ENCODE measurements around the gene MAST2.

The MAST2 gene

DNA sequence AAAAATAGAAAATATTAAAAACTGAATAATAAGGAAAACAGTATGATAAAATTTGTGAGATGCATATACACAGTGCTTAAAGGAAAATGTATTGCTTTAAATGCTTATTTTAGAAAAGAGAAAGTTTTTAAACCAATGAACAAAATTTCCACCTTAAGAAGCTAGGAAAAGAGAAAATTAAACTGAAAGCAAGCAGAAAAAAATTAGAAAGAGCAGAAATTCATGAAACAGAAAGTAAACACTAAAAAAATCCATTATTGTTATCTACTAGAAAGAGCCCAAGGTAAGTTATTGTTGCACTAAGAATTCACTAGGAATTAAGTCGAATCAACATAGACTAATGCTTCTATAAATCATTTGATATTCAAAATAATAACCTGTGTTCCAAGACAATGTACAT lies 261.3 kb downstream of the MAST2 start:
- no peak overlapping the region for H3K4me3 ChIP-seq (ENCODE audit: low read length in 2 of 2)
- no peaks in the 10 kb centered on the region for H3K9me3 ChIP-seq (ENCODE audit: control insufficient read depth in 2 of 2, low read length in 2 of 2)
- no peaks in the 10 kb centered on the region for H3K36me3 ChIP-seq (ENCODE audit: control insufficient read depth in 2 of 2, insufficient read depth in 2 of 2, low read length in 2 of 2)
- H3K4me1 ChIP-seq (ENCODE audit: control insufficient read depth in 2 of 2, insufficient read depth in 2 of 2, low read length in 2 of 2): no peaks in the 10 kb centered on the region
- H3K27me3 ChIP-seq (ENCODE audit: control insufficient read depth in 2 of 2, insufficient read depth in 2 of 2, low read length in 2 of 2): no peaks in the 10 kb centered on the region
- no peak overlapping the region for H3K27ac ChIP-seq (ENCODE audit: low read depth in 2 of 2, low read length in 2 of 2)
- no peak overlapping the region for H3K9ac ChIP-seq (ENCODE audit: low read depth in 1 of 2, low read length in 2 of 2)

DNA sequence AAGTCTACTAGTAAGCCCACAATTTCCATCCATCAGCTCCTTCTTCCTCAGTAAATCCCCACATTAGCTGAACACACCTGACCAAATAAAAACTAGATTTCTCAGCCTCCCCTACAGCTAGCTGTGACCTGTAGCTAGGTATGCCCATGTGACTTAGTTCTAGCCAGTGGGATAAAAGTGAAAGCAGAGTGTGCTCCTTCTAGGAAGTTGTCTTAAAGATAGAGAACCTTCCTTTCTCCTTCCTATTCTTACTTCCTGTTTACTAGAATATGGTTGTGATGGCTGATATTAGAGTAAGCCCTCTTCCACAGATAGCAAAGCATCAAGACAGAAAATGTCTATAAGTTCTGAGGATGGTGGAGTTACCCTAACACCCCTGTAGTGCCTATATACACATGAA lies 262.0 kb downstream of the MAST2 start:
- H3K27me3 ChIP-seq (ENCODE audit: control insufficient read depth in 2 of 2, insufficient read depth in 2 of 2, low read length in 2 of 2): no peaks in the 10 kb centered on the region
- H3K9me3 ChIP-seq (ENCODE audit: control insufficient read depth in 2 of 2, low read length in 2 of 2): no peaks in the 10 kb centered on the region
- no peak overlapping the region for H3K27ac ChIP-seq (ENCODE audit: low read depth in 2 of 2, low read length in 2 of 2)
- no peak overlapping the region for H3K9ac ChIP-seq (ENCODE audit: low read depth in 1 of 2, low read length in 2 of 2)
- no peaks in the 10 kb centered on the region for H3K4me1 ChIP-seq (ENCODE audit: control insufficient read depth in 2 of 2, insufficient read depth in 2 of 2, low read length in 2 of 2)
- no peak overlapping the region for H3K4me3 ChIP-seq (ENCODE audit: low read length in 2 of 2)
- H3K36me3 ChIP-seq (ENCODE audit: control insufficient read depth in 2 of 2, insufficient read depth in 2 of 2, low read length in 2 of 2): no peaks in the 10 kb centered on the region

DNA sequence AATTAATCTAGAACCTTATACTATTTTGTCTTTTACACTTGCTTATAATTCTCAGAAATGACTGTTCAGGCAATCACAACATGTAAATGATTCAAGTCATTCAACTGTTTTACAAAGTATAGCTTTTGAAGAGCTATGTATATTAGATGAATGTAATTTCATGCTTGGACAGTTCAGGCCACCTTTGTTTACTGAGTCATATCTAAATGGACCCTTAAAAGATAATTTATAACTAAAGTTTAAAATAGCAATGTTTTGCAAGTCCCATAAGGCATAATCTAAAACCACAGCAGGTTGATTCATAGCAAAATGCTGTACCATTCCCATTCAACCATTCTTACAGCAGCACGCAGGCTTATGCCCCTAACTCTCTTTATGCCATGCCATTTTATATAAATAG lies 264.2 kb downstream of the MAST2 start:
- Histone ChIP-seq H3K4me3 (ENCODE audit: low read length in 2 of 2) (no peak overlapping the region), H3K4me1 (ENCODE audit: control insufficient read depth in 2 of 2, insufficient read depth in 2 of 2, low read length in 2 of 2) (no peaks in the 10 kb centered on the region), H3K27ac (ENCODE audit: low read depth in 2 of 2, low read length in 2 of 2) (no peak overlapping the region), H3K9me3 (ENCODE audit: control insufficient read depth in 2 of 2, low read length in 2 of 2) (no peaks in the 10 kb centered on the region), H3K9ac (ENCODE audit: low read depth in 1 of 2, low read length in 2 of 2) (no peak overlapping the region), H3K36me3 (ENCODE audit: control insufficient read depth in 2 of 2, insufficient read depth in 2 of 2, low read length in 2 of 2) (no peaks in the 10 kb centered on the region), H3K27me3 (ENCODE audit: control insufficient read depth in 2 of 2, insufficient read depth in 2 of 2, low read length in 2 of 2) (no peaks in the 10 kb centered on the region)

DNA sequence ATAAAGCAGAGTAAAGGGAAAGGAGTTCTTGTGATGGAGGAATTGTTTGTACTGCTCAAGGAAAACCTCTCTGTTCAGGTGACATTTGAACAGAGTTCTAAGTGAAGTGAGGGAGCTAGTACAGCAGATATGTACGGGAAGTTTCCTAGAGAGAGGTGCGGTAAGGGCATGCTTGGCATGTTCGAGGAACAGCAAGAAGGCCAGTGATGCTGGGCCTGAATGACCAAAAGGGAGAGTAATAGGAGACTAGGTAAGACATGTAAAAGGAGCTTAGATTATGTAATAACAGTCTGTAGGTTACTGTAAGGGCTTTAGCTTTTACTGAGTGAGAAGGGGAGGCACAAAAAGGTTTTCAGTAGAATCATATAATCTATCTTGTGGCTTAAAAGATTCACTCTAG lies 265.1 kb downstream of the MAST2 start:
- H3K9ac ChIP-seq (ENCODE audit: low read depth in 1 of 2, low read length in 2 of 2): no peak overlapping the region
- no peak overlapping the region for H3K4me3 ChIP-seq (ENCODE audit: low read length in 2 of 2)
- H3K27ac ChIP-seq (ENCODE audit: low read depth in 2 of 2, low read length in 2 of 2): no peak overlapping the region
- no peaks in the 10 kb centered on the region for H3K27me3 ChIP-seq (ENCODE audit: control insufficient read depth in 2 of 2, insufficient read depth in 2 of 2, low read length in 2 of 2)
- no peaks in the 10 kb centered on the region for H3K36me3 ChIP-seq (ENCODE audit: control insufficient read depth in 2 of 2, insufficient read depth in 2 of 2, low read length in 2 of 2)
- H3K9me3 ChIP-seq (ENCODE audit: control insufficient read depth in 2 of 2, low read length in 2 of 2): no peaks in the 10 kb centered on the region
- no peaks in the 10 kb centered on the region for H3K4me1 ChIP-seq (ENCODE audit: control insufficient read depth in 2 of 2, insufficient read depth in 2 of 2, low read length in 2 of 2)

DNA sequence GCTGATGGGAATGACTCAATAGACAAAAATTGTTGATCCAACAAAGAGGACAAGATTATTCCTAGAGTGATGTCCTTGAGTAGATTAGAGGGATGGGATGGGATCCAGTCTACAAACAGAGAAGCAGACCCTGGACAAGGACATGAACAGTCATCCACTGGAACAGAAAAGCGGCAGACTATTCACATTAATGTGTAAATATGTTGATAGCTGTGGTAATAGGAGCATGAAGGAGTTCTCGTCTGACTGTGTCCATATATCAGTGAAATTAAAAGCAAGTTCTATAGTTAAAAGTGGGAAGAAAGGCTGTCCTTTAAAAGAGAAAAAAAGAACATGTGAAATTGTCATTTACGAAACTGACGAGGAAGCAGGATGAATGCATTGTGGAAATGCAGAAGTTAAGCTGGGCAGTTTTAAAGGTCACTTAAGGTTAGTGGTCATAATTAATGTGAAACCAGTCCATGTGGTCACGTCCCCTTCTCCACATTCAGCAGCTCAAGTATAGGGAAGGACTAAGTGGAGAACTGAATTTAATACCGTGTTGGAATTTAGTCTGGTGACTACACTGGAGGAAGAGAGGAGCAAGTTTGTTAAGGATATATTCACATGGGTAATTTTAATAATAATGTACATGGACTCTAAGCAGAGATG lies 266.9 kb downstream of the MAST2 start:
- Histone ChIP-seq H3K9me3 (ENCODE audit: control insufficient read depth in 2 of 2, low read length in 2 of 2) (no peaks in the 10 kb centered on the region), H3K4me1 (ENCODE audit: control insufficient read depth in 2 of 2, insufficient read depth in 2 of 2, low read length in 2 of 2) (no peaks in the 10 kb centered on the region), H3K27ac (ENCODE audit: low read depth in 2 of 2, low read length in 2 of 2) (no peak overlapping the region), H3K36me3 (ENCODE audit: control insufficient read depth in 2 of 2, insufficient read depth in 2 of 2, low read length in 2 of 2) (no peaks in the 10 kb centered on the region), H3K4me3 (ENCODE audit: low read length in 2 of 2) (no peak overlapping the region), H3K27me3 (ENCODE audit: control insufficient read depth in 2 of 2, insufficient read depth in 2 of 2, low read length in 2 of 2) (no peaks in the 10 kb centered on the region), H3K9ac (ENCODE audit: low read depth in 1 of 2, low read length in 2 of 2) (no peak overlapping the region)

DNA sequence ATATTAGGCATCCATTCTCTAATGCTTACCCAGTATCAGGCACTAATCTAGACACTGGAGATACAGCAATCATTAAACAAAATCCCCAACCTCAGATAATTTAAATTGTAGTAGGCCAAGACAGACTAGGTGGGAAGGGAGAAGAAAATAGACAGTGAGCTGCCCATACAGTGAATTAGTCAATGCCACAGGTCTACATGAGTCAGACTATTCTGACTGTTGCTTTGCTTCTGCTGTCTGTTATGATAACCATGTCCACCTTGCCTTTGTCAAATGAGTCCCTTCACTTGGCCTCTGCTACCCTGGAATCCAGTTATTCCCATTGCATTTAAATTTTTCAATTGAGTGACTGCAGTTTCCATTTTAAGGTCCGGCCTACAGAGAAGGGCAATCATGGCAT lies 269.6 kb downstream of the MAST2 start:
- no peaks in the 10 kb centered on the region for H3K9me3 ChIP-seq (ENCODE audit: control insufficient read depth in 2 of 2, low read length in 2 of 2)
- no peaks in the 10 kb centered on the region for H3K27me3 ChIP-seq (ENCODE audit: control insufficient read depth in 2 of 2, insufficient read depth in 2 of 2, low read length in 2 of 2)
- no peak overlapping the region for H3K27ac ChIP-seq (ENCODE audit: low read depth in 2 of 2, low read length in 2 of 2)
- H3K4me3 ChIP-seq (ENCODE audit: low read length in 2 of 2): no peak overlapping the region
- H3K4me1 ChIP-seq (ENCODE audit: control insufficient read depth in 2 of 2, insufficient read depth in 2 of 2, low read length in 2 of 2): no peaks in the 10 kb centered on the region
- H3K9ac ChIP-seq (ENCODE audit: low read depth in 1 of 2, low read length in 2 of 2): no peak overlapping the region
- H3K36me3 ChIP-seq (ENCODE audit: control insufficient read depth in 2 of 2, insufficient read depth in 2 of 2, low read length in 2 of 2): no peaks in the 10 kb centered on the region

DNA sequence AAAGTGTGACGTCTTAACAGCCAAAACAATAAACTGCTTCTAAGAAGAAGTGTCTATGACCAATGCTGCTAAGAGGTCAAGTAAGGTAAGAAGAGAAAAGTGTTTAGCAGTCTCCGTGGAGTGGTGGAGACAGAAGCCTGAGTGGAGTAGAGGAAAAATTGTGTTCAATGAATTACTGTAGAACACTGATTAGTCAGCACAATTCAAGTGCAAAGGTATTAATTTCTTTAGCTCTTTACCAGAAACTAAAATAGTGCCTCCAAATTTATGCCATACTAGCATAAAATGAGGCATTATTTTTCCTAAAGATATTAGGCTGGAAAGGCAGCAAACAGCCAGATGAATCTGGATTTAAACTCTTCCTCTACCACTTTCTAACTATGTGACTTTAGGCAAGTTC lies 272.9 kb downstream of the MAST2 start:
- no peak overlapping the region for H3K4me3 ChIP-seq (ENCODE audit: low read length in 2 of 2)
- no peaks in the 10 kb centered on the region for H3K4me1 ChIP-seq (ENCODE audit: control insufficient read depth in 2 of 2, insufficient read depth in 2 of 2, low read length in 2 of 2)
- H3K9ac ChIP-seq (ENCODE audit: low read depth in 1 of 2, low read length in 2 of 2): no peak overlapping the region
- H3K27ac ChIP-seq (ENCODE audit: low read depth in 2 of 2, low read length in 2 of 2): no peak overlapping the region
- H3K9me3 ChIP-seq (ENCODE audit: control insufficient read depth in 2 of 2, low read length in 2 of 2): no peaks in the 10 kb centered on the region
- no peaks in the 10 kb centered on the region for H3K36me3 ChIP-seq (ENCODE audit: control insufficient read depth in 2 of 2, insufficient read depth in 2 of 2, low read length in 2 of 2)
- H3K27me3 ChIP-seq (ENCODE audit: control insufficient read depth in 2 of 2, insufficient read depth in 2 of 2, low read length in 2 of 2): no peaks in the 10 kb centered on the region

DNA sequence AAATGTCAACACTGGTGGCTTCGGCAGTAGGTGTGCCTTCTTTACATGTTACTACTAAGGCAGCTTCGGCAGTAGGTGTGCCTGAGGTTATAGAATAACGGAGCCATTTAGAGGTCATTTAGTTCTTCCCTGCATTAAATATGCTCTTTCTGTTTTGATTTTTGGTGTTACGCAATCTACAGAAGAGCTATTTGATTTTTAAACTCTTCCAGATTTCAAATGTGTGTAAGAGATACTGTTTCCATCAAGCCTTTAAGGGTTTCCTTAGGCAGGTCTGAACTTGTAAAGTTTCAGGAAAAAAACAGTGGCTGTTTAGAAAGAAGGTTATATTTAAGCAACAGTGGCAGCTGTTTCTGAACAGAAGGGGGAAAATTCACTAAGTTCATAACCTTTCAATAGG lies 274.2 kb downstream of the MAST2 start:
- H3K4me3 ChIP-seq (ENCODE audit: low read length in 2 of 2): no peak overlapping the region
- H3K27ac ChIP-seq (ENCODE audit: low read depth in 2 of 2, low read length in 2 of 2): no peak overlapping the region
- H3K4me1 ChIP-seq (ENCODE audit: control insufficient read depth in 2 of 2, insufficient read depth in 2 of 2, low read length in 2 of 2): no peaks in the 10 kb centered on the region
- no peak overlapping the region for H3K9ac ChIP-seq (ENCODE audit: low read depth in 1 of 2, low read length in 2 of 2)
- no peaks in the 10 kb centered on the region for H3K27me3 ChIP-seq (ENCODE audit: control insufficient read depth in 2 of 2, insufficient read depth in 2 of 2, low read length in 2 of 2)
- H3K36me3 ChIP-seq (ENCODE audit: control insufficient read depth in 2 of 2, insufficient read depth in 2 of 2, low read length in 2 of 2): no peaks in the 10 kb centered on the region
- H3K9me3 ChIP-seq (ENCODE audit: control insufficient read depth in 2 of 2, low read length in 2 of 2): no peaks in the 10 kb centered on the region

DNA sequence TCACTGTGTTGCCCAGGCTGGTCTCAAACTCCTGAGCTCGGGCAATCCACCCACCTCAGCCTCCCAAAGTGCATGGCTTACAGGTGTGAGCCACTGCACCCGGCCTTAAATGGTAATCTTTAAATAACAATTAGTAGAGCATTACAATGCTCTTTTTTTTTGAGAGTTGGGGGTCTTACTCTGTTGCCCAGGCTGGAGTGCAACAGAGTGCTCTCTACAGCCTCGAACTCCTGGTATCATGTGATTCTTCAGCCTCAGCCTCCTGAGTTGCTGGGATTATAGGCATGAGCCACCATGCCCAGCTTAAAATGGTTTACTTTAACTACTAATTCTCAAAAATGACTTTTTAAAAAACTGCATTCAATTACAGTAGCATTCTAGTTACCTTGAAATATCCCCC lies 276.8 kb downstream of the MAST2 start:
- Histone ChIP-seq H3K27me3 (ENCODE audit: control insufficient read depth in 2 of 2, insufficient read depth in 2 of 2, low read length in 2 of 2) (no peaks in the 10 kb centered on the region), H3K4me3 (ENCODE audit: low read length in 2 of 2) (no peak overlapping the region), H3K9ac (ENCODE audit: low read depth in 1 of 2, low read length in 2 of 2) (no peak overlapping the region), H3K27ac (ENCODE audit: low read depth in 2 of 2, low read length in 2 of 2) (no peak overlapping the region), H3K9me3 (ENCODE audit: control insufficient read depth in 2 of 2, low read length in 2 of 2) (no peaks in the 10 kb centered on the region), H3K36me3 (ENCODE audit: control insufficient read depth in 2 of 2, insufficient read depth in 2 of 2, low read length in 2 of 2) (no peaks in the 10 kb centered on the region), H3K4me1 (ENCODE audit: control insufficient read depth in 2 of 2, insufficient read depth in 2 of 2, low read length in 2 of 2) (no peaks in the 10 kb centered on the region)

DNA sequence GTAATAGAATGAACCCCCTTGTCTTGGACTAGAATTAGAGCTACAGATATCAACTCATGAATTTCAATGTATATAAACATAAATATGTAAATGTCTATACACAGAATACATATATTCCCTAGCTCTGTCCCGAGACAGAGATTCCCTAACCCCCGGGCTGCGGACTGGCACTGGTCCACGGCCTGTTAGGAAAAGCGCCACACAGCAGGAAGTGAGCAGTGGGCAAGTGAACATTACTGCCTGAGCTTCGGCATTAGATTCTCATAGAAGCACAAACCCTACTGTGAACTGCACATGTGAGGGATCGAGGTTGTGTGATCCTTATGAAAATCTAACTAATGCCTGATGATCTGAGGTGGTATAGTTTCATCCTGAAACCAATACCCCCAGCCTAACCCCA lies 277.8 kb downstream of the MAST2 start:
- H3K27ac ChIP-seq (ENCODE audit: low read depth in 2 of 2, low read length in 2 of 2): no peak overlapping the region
- H3K9ac ChIP-seq (ENCODE audit: low read depth in 1 of 2, low read length in 2 of 2): no peak overlapping the region
- H3K27me3 ChIP-seq (ENCODE audit: control insufficient read depth in 2 of 2, insufficient read depth in 2 of 2, low read length in 2 of 2): no peaks in the 10 kb centered on the region
- no peaks in the 10 kb centered on the region for H3K9me3 ChIP-seq (ENCODE audit: control insufficient read depth in 2 of 2, low read length in 2 of 2)
- no peaks in the 10 kb centered on the region for H3K36me3 ChIP-seq (ENCODE audit: control insufficient read depth in 2 of 2, insufficient read depth in 2 of 2, low read length in 2 of 2)
- H3K4me3 ChIP-seq (ENCODE audit: low read length in 2 of 2): no peak overlapping the region
- H3K4me1 ChIP-seq (ENCODE audit: control insufficient read depth in 2 of 2, insufficient read depth in 2 of 2, low read length in 2 of 2): no peaks in the 10 kb centered on the region

DNA sequence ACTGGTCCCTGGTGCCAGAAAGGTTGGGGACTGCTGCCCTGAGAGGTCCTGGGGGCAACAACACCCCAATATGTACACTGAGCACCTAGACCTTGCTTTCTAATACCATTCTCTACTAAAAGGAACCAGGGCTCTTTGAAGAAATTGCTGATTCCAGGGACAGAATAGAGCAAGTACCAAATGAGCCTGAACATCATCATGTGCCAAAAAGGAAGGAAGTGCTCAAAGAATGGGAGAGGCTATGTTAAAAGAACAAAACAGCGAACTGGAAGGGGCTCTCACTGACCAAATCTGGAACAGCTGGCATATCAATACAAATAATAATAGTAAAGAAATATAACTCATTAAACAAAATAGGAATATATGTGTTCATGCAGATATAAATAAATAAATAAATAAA lies 278.2 kb downstream of the MAST2 start:
- Histone ChIP-seq H3K4me1 (ENCODE audit: control insufficient read depth in 2 of 2, insufficient read depth in 2 of 2, low read length in 2 of 2) (no peaks in the 10 kb centered on the region), H3K27me3 (ENCODE audit: control insufficient read depth in 2 of 2, insufficient read depth in 2 of 2, low read length in 2 of 2) (no peaks in the 10 kb centered on the region), H3K4me3 (ENCODE audit: low read length in 2 of 2) (no peak overlapping the region), H3K9me3 (ENCODE audit: control insufficient read depth in 2 of 2, low read length in 2 of 2) (no peaks in the 10 kb centered on the region), H3K9ac (ENCODE audit: low read depth in 1 of 2, low read length in 2 of 2) (no peak overlapping the region), H3K27ac (ENCODE audit: low read depth in 2 of 2, low read length in 2 of 2) (no peak overlapping the region), H3K36me3 (ENCODE audit: control insufficient read depth in 2 of 2, insufficient read depth in 2 of 2, low read length in 2 of 2) (no peaks in the 10 kb centered on the region)

Measured in mucosa of rectum (tissue), 2 donors.